Middle frontal gyrus (tissue), 1 donor: ENCODE results near the gene GTF2F2.

ENCODE experiments used
- DNase-seq: peaks from one replicate; pipeline ENCODE4 v3.0.0-alpha.2; 2015; ENCODE audit warnings: low spot score; ENCODE audit errors: extremely low spot score

Gene GTF2F2

DNA sequence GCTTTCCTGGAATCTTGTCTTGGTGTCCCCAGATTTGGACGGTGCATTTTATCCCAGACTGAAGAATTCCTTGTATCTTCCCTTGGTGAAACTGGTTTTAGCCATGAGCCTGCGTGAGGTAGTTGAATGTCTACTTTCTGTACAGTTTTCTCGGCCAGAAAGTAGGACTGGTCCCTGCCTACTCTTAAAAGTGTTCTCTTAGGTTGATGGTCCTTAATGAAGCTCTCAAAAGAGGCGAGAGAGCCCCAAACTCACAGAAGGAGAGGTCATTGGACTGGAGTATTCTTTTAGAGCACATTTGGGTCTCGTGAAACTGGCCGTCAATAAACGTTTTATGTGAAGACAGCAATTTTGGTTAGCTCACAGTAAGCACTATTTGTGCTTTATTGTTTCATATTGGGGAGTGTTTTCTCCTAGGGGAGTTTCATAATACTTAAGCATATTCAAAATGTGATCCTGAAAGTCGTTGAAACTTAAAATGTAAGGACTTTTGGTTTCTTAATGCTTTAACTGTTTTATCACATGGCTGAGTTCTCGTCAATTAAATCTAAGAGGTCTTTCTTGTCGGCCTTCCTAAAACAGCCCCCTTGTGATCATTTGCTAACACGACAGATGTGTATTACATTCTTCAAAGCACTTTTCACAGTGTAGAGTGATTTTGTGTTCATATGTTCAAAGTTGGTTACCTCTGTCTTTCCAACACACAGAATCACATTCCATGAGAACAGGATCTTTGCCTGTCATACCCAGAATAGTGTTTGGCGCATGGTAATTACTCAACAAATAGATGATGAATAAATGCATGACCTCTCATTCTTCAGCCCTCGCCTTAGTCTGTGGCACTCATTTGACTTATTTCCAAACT lies 889 bp downstream of the GTF2F2 start:
- no peak for DNase-seq

DNA sequence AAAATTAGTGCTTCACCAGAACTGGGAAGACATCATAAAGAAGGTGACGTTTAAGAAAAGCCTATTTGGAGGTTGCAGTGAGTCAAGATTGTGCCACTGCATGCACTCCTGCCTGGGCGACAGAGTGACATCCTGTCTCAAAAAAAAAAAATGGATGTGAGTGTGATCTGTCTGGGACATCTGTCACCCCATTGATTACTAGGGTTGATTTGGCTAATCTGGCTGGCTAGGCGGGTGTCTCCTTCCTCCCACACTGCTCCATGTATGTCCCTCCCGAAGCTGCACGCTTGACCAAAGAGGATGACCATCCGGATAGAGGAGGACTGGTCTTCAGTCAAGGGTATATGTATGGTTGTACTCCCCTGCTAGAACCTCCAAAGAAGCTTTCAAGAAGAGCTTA lies 2.6 kb downstream of the GTF2F2 start:
- DNase-seq = no peak

DNA sequence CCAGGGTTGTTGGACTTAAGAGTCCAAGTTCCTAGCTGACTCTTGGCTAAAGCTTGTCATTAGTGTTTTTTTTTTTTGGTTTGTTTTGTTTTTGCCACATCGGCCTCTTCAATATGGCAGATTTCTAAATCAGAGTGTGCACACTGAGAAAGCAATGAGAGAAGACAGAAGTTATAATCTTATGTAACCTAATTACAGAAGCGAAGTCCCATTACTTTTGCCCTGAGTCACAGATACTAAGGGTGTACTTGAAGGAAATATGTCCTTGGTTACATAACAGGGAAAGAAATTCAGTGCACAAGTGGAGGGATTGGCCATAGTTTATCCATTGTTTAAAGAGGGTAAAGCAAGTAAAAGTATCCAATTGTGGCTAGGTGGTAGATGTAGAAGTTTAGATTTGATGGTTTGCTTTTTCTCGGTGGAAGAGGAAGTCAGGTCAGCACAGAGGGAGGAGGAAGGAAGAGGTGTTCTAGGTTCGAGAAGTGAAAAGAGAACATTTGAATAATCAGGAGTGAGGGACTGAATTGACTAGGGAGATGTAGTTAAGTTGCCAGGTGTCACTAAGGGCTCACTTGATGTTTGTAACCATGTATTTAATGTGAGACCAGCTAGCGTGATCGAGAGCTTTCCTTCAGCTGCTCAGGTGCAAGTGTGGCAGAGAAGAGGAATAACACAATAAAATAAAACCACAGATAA lies 12.2 kb downstream of the GTF2F2 start:
- DNase-seq = no peak

DNA sequence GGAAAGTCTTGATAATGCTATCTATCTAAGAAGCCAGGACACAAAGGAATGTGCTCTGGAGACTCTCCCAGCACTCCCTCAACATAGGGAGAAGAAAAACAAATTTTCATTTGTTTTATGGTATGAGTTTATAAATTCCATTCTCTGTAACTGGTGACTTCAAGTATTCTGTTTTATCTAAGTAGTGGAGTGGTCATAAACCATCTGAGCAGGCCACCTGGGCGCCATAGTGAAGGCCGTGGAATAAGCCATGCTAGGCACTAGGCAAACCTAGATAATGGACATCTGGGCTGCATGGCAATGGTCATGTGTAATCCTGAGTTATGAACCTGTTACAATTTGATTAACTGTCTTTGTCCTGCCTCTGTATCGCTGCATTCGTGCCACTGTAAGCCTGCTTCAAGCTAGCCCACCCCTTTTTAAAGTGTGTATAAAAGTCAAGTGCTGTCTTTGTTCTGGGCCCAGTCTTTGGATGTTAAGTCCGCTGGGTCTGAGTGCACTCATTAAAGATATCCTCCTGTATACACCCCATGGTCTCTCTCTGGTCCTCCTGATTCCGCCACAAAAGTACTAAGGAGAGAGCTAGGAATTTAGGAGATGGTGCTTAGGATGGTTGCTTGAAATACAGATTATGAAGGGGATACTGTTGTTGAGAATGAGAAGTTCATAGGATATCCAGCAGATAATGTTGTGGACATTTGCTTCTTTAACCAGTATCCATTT lies 13.2 kb downstream of the GTF2F2 start:
- DNase-seq = no peak

DNA sequence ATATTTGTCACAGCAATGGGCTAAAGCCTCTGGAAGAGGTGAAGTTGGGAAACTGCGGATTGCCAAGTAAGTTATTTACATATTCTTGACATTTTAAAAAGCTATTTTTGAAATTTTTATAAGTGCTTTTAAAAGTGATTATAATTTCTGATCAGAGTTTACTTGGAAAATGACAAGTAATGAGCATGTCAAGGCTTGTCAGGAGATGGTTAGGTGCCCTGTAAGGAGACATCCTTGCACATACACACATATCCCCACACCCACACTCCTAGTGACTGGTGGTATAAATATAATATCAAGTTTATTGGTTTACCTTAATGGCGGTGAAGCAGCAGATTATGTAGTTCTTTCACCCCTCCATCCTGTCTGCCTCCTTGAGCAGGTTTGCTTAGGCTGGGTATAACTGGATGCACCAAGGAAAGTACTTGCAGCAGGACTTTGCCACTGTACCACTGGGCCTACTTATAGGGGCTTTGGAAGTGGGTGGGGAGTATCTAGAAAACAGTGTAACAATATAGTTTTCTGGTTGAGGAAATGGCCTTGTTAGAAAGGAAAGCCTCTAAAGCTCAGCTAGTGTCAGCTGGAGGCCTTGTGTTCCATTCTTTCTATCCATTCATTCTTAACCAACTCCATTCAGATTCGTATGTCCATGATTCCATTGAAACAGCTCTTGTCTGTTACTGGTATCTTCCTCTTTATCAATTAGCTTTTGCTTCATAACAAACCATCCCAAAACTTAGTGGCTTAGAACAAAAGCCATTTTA lies 16.6 kb downstream of the GTF2F2 start:
- no peak for DNase-seq

DNA sequence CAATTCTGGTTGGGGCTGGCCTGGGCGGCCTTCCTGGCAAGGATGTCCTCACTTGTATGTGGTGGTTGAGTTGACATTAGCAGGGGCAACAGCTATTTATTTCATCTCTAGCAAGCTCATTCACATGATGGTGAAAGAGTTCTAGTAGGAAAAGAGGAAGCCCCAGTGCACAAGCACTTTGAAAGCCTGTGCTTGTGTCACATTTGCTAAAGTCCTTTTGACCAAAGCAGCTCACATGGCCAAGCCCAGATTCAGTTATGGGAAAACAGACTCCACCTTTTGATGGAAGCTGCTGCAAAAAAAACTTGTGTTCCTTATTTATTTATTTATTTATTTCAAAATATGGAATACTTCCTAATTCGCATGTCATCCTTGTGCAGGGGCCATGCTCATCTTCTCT lies 17.2 kb downstream of the GTF2F2 start:
- no peak for DNase-seq

DNA sequence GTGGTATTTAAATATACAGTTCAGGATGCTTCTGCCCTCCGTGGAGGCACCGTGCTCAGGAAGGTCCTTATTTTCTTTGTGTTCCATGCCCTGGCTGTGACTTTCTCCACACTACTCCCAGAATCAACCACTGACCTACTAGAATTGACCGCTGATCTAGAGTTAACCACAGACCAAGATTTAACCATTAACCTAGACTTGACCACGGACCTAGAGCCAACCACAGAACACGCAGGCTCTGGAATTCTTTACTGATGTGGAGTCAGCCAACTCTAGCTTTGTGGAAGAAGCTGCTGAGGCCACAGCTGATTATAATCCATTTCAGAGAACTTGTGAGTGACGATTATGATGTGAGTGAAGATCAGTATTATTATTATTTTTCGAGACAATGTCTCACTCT lies 18.0 kb downstream of the GTF2F2 start:
- no peak for DNase-seq

DNA sequence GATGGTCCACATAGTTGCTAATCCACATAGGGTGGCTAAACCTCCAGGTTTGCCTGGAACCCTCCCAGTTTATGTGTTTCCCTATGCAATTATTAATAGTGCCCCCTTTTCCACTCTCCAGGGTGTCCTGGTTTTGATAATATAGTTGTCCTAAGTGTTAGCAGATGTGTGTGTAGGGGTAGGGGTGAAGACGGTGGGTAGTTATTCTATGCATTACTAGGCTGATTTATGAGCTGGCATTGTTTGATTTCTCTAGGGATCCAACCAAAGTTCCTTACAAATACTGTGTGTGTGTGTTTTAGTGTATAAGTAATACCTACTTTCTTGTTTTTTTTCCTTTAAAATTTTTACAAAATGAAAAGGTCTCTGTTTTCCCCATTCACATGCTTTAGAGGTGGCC lies 21.1 kb downstream of the GTF2F2 start:
- DNase-seq = no peak

DNA sequence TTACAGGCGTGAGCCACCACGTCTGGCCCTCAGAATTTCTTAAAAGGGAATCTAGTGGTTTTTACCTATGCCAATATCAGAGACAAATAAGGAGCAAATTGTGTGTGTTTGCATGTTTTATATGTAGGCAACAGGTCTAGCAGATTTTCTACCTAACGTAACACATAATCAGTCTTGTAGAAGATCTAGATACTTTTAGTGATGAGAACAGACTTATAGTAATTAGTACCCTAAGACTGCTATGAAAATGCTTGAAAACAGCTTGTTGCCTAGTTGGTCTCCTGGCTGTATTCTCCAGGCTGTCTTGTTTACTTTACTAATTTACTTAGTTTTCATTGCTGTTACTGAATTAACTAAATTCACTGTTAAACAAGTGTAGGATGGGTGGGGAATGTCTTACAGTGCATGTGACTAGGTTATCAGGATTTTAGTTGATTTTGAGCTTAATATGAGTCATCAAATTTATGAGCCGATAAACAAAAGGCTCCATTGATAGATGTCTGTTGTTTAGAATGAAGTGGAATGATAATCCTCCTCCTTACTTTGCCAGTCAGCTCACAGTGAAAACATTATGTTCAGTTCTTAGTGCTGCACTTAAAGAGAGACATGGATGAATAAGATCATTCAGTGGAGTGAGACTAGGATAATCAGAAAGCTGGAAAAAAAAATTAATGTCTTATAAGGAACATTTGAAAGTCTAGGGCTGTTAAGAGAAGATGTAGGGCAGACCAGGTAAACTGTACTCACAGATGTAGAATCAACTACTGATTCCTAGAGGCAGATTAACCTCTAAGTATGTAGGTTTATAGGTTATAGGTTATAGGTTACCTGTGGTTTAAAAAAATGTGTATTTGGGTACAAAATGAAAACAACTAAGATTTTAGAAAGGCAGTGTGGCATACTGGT lies 22.4 kb downstream of the GTF2F2 start:
- DNase-seq = no peak

DNA sequence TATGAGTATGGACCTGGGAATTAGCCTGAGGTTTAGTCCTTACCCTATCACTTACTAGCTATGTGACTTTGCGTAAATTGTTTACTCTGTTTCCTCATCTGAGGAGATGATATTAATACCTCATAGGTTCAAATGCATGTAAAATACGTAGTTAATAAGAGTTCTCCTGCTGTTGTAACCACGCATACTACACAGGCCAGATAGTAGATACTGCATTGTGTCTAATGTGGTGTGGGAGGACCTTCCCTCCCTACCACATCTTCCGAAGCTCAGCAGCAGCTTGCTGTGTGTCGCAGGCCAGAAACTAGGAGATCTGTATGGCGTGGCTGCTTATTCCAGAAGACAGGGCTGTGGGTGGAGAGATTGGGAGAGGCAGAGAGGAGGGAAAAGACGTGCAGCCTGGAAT lies 23.0 kb downstream of the GTF2F2 start:
- DNase-seq = no peak

DNA sequence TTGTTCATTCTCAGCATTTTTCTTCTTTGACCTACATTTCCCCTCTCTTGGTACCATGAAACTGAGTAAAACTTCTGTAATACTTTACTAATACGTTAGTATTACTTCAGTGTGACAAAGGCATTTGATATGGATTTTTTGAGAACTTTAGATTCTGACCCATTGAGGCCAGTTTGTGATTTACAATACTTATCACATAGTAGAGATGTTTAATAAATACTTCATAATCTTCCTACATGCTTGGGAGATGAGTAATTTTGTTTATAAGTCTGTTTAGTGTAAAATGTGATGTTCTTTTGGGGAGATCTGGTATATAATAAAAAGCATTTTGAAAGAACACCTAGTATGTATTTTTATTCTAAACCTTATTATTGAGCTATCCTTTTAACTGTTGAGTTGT lies 29.7 kb downstream of the GTF2F2 start:
- no peak for DNase-seq

DNA sequence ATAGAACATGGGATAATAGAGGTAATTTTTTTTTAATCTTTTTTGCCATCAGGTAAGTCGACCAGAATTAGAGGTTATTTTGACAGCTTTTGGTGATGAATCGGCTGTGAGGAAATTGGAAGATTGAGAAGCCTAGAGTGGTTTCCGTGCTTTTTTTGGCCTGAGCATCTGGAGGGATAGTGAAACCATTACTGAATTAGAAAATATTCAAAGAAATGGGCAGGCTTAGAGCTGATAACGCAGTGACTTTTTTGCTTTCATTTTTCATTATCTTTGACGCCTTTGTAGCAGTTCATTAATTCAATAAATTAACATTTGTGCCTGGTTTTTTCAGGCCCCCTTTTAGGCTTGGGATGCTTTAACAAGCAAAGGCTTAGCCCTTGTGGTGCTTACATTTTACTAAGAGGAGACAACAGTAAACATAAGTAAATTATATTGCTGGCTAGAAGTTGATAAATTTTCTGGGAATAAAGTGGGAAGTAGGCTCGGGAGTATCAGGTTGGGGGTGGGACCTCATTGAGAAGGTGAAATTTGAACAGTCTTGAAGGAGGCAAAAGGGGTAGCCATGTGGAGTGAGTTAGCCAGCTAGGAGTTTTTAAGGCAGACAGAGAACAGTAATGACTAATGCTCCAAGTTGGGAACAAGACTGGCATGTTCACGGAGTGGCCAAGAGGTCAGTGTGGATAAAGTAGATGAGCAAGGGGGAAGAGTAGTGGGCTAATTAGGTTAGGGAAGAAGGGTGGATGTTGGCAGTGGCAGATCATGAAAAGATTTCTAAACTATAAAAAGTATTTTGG lies 36.5 kb downstream of the GTF2F2 start:
- no peak for DNase-seq

DNA sequence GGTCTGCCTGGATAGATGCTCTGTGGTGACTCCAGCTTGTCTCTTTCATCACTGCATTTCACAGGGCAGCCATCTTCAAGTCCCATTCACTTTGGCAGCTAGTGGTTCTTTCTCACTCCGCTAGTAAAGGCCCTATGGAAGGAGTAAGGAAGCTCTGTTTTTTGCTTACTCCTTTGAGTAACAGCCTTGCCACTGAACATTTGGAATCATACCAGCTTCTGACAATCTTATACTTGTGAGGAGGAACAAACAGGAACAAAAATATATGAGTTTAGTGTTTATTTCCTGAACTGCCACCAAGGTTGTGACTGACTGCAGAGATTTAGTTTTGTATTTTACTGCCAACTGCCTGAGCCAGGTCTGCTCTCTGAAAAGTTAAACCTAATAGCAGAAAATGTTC lies 41.9 kb downstream of the GTF2F2 start:
- DNase-seq = no peak

DNA sequence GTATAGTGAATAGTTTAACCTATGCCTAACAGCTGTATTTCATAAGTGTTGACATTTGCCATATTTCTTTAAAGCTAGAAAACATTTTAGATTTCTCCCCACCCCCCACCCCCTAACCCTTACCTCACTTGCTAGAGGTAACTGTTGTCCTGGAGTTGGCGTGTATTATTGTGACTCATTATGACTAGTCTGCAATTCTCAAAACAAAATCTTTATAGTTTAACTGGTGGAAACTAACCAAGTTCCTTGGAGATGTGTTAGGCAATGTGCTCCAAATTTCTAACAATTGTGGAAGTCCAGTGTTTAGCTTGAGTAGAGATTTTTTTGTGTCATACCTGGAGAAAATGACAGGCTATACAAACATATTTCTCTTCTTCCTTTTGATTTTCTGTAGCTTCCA lies 42.5 kb downstream of the GTF2F2 start:
- DNase-seq = no peak

DNA sequence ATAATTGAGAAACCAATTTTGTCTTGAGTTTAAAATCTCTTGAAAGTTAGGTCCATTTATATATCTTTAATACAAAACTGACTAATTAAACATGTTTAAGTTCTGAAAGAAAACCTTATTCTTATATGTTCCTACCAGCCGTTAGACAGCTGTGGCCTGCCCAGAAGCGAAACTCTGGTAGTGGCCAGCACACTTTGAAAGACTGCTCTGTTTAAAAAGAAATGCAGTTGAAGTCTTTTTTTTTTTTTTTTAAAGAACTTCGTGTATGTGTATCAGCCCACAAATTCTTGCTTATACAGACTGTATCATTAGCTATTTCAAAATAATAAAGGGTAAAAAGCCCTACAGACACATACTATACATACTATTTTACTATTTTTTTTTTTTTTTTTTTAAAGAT lies 46.5 kb downstream of the GTF2F2 start:
- DNase-seq = no peak

DNA sequence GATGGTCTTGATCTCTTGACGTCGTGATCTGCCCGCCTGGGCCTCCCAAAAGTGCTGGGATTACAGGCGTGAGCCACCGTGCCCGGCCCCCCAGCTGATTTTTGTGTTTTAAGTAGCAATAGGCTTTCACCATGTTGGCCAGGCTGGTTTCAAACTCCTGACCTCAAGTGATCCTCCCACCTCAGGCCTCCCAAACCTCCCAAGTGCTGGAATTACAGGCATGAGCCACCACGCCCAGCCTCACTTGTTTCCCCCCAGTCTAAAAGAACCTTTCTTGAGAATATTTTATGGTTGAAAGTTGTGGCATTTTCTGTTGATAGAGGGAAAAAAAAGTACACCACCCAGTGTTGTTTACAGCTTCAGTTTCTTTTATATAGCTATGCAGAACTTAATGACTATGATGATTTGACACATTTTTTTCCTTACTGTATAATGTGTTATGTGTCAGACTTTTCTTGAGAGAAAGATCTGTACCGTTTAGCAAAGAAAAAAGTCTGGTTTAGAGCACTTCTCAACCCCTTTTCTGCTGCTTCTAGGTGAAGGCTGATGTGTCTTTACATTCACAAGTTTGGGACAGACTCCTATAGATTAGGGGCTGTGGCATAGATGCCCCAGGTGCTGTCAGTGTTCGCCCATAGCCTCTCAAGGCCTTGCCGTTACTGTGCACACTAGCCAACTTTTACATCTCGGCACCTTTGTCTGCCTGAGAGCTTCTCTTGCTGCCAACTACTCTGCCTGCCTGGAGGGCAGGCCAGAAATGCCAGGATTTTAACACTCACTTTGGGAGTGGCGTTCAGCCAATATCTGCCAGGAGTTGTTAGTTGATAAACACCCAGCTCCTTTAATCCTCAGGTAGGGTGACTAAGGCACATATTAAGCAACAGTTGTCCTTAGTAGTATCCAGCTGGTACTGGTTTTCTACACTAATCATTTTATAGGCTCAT lies 47.6 kb downstream of the GTF2F2 start:
- DNase-seq = no peak

DNA sequence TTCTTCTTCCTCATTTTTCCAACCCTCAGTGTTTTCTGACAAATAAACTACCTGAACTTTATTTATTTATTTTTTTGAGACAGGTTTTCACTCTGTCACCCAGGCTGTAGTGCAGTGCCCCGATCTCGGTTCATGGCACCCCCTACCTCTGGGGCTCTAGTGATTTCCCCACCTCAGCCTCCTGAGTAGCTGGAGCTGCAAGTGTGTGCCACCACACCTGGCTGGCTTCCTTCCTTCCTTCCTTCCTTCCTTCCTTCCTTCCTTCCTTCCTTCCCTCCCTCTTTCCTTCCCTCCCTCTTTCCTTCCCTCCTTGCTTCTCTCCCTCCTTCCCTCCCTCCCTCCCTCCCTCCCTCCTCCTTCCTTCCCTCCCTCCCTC lies 48.2 kb downstream of the GTF2F2 start:
- no peak for DNase-seq

DNA sequence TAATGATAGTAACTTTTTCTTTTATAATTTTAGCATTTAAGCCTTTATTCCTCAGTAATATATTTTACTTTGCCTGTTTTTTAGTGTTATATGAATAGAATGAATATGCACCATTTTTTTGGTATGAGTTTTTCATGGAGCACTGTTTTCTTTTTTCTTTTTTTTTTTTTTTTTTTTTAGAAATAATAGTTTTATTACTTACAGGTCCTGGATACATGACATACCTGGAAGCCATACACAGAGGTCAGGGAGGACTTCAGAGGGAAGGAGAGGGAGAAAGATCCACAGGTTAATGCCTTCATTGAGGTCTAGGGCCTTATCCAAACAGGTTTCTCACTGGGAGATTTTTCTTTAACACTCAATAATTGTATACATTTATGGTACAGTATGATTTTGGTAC lies 54.2 kb downstream of the GTF2F2 start:
- no peak for DNase-seq
